T47D (cell line): ENCODE measurements around the gene KLHL29.

Experiments used
- DNase-seq, 2 experiments: peaks; one replicate each; pipeline versions ENCODE4 v3.0.0 to v3.0.0-alpha.2; 2011 to 2012; ENCODE audit warnings: low read depth in 1 of 2, low spot score in 1 of 2
- JUND ChIP-seq: IDR thresholded peaks from 2 replicates; pipeline ENCODE4 v1.6.1; 2012; ENCODE audit warnings: low read depth
- in situ Hi-C: cut with HindIII; loops from 2 replicates; pipeline ENCODE4 v1.10.0; 2016; ENCODE audit warnings: low sequenced_read_pairs, low pct_unique_long_range_greater_than_20kb

The KLHL29 gene

DNA sequence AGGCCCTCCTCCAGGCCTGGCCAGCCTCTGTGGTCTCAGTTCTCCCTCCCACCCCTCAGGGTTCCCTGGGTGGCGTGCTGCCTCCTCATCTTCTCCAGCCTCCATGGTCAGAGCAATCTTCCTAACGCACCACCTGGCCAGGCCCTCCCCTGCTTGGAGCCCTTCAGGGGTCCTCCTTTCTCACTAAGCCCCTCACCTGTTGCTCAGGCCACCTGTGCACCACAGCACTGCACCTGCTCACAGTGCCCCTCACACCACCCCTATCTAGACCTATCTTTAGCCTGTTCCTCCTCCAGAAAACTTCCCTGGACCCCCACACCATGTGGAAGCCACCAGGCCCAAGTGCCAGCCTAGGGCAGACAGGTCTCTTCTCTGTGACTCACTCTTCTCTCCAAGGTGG is 274.8 kb downstream of the KLHL29 start:
- no peak for DNase-seq
- TF ChIP-seq JUND = no peak
- in situ Hi-C loops = no loop called here

DNA sequence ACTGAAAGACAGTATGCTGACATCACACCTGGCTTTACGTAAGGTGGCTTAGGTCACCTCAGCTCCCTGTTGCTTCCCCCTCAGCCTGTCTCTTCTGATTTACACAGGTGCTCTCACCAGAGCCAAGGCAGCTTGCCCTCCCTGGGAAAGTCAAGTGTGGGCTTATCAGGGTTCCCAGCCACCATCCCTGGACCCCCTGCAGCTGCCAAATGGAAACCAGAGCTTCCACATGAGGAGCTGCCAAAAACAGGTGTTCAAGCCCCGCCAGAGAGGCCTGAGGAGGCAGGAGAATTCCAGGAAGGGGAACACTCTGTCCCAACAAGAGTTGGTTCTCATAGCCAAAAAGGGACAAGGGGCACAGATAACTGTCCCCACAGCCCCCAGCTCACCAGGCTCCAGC is 275.3 kb downstream of the KLHL29 start:
- in situ Hi-C loops = no loop called here
- no peak for DNase-seq
- TF ChIP-seq JUND = no peak

DNA sequence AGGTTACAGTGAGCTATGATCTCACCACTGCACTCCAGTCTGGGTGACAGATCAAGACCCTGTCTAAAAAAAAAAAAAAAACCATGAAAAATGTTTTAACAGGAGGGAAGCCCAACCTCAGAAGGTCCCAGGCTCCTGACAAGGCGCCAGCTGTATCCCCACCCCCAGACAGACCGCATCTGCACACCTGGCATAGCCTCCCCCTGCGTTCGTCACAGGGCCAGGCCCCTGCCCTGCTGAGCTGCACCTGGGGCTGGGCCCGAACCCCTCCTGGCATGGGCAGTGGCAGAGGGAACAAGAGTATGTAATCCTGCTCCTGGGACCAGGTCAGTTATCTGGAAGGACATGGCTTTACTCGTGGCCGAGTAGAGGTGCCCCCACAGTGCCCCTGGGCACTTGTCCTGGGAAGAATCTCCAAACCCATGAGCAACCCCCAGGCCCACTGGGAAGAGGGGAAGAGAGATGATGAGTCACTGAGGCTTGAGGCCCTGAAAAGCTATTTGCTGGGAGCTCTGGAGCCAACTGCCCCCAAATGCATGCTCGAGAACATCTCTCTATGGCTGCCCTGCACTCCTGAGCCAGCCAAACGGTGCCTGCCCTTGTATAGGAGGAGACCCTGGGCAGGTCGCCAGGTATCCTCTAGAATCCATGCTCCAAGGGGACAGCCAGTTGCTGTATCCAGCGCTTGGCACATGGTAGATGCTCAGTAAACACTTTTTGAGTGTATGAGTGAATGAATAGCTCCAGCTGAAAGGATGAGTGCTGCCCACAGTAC is 276.5 kb downstream of the KLHL29 start:
- no peak for DNase-seq
- no peak for TF ChIP-seq JUND
- in situ Hi-C loops = no loop called here

DNA sequence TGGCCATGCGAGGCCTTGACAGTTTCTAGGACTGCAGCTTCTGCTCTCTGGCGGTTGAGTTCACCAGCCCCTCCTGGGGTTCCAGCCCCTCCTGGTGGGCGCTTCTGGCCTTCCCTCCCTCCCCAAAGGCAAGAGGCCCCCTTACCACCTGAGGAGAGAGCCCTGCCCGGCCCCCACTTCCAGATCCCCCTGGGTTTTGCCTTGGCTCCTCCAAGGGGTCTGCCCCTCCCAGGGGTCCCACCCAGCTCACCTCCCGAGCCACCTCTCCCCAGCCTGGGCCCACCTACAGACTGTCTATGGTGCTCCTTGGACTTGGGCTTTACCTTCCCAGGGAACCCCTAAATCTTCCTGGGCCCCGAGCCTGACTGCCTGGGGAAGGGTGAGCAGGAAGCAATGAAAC is 277.5 kb downstream of the KLHL29 start:
- DNase-seq = no peak
- TF ChIP-seq JUND = no peak
- in situ Hi-C loops = no loop called here

DNA sequence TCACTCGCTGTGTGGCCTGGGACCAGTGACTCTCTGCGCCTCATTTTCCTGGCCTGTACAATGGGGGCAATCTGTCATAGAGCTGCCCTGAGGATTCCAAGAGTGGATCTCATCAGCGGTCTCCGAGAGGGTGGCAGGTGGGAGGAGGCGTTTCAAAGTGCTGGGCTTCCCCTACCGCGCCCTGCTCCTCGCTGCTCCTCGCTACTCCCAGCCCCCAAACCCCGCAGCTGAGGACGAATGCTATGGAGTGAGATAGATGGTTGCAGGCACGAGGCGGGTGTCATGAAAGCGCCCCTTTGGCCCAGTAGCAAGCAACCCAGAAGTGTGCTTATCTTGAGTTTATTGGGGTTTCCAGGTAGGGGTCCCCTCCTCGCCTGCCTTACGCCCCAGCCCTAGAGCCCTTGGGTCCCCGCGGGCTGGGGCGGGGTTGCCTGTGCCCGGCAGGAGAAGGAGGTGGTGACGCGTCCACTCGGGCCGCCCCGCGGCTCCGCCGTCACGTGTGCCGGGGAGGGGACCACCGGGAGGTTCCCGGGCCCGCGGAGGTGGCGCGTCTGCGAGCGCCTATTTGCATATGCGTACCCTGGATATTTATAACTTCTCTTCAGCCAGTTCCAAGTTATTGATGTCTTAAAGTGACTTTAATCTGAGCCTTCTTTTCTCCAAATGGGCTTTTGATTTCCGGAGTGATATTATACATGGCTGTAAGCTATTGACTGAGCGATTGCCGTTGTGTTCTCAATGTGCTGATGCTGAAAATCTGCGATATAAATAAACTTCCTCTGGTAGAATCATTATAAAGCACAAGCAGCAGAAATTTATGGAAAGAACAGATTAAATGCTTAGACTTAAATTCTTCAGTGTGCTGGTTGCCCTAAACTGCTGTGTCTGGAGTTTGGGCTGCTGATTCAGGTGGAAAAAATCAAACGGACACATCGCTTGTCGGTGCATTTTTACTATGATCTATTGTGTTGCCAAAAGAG is 278.3 kb downstream of the KLHL29 start:
- DNase-seq = no peak
- TF ChIP-seq JUND = no peak
- in situ Hi-C loops = no loop called here

DNA sequence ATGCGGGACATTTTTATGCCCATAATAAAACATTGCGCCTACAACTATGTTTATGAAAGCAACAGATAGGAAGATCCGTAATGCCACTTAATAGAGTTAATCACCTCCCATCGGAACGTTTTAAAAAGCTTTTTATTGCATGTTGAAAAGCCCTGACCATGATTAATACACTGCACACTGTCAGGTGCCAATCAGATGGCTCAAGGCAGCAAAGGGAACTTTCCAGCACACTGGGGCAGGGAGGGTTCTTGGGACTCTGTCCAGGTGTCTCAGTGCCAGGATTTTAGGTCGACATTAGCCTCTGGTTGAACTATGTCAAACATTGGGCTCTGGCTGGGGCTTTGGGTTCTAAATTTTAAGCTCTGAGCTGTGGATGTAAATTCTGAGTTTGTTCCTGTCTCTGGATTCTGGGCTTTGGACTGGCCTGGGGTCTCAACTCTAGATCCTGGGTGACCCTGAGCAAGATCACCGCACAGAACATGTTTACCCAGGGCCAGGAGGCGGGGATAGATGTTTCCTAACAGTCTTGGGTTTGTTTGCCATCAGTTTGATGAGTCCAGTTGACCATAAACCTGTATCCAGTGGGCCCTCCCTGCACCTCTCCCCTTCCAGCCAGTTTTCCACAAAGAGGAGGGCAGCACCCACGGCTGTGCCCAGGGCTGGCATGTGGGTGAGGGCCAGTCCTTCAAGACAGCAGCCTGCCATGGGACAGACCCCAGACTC is 279.2 kb downstream of the KLHL29 start:
- in situ Hi-C loops = no loop called here
- TF ChIP-seq JUND = no peak
- peak in 1 of 2 experiments; percentile 27 for DNase-seq

DNA sequence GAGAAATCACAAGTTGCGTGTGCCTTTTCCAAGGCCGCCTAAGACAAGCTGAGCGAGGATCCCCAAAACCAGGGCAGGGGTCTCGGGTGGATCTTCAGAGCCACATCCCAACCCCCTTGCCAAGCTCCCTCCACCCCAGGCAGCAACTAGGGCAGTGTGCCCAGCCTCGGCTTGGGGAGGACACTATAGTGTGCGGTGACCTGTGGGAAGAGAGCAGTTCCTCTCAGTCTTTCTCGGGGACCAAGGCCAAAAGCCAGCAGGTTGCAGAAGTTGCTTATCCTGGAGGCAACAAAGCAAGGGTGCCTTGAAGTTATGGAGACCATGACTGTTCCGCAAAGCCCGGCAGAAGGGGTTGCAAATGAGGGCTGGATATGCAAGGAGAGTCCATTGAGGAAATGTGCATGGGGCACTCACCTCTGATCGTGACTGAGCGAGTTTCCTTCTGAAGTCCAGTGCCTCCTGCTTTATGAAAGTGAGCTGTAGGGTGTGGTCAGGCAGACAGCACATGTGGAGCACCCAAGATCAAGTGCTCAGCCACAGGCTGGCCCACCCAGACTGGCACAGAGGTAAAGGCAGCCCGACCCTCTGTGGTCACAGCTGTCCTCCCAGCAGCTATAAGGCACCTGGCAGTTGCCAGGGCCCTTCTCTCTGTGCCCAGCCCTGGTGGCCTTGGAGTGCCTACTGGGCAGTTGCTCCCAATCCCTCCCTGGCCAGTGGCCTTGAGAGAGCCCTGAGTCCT is 281.4 kb downstream of the KLHL29 start:
- no peak for TF ChIP-seq JUND
- no peak for DNase-seq
- in situ Hi-C loops = no loop called here

DNA sequence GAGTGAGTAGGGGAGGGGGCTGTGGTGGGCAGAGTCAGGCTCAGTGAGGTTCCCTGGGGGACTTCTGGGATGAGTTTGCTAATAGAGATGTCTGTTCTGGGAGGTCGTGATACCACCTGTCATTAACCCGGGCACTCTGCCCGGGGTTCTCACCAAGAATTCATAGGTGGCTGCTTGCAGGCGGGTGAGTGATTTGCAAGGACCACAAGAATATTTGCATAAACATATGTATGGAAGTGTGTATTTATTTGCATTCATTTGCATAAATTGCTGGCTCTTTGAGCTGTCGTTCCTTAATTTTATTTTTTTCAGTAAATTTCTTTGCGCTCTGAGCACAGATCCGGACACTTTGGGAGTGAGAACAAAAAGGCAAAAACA is 282.0 kb downstream of the KLHL29 start:
- DNase-seq = no peak
- in situ Hi-C loops = no loop called here
- TF ChIP-seq JUND = no peak

DNA sequence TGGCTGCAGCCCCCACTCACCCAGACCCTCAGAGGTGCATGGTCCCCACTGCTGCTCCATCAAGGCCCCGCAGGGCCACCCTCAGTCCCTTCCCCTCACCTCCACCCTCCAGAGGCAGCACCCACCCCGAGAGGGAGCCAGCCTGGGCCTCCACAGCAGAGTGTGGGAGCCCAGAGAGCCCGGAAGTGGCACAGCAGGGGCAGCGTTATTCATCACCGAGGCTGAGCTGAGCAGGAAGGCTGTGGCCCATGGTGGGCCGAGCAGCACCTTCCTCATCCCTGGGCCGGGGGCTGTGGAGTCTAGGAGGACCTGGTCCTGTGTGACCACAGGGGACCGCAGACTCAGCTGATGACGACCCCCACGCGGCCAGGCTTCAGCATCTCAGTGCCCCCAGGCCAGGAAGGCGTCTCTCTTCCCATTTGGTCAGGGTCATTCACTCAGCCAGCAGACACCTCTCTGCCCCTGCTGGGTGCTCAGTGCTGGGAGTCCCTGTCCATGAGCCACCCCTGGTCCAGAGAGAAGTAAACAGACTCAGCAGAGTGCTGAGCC is 283.9 kb downstream of the KLHL29 start:
- no peak for TF ChIP-seq JUND
- in situ Hi-C loops = no loop called here
- no peak for DNase-seq

DNA sequence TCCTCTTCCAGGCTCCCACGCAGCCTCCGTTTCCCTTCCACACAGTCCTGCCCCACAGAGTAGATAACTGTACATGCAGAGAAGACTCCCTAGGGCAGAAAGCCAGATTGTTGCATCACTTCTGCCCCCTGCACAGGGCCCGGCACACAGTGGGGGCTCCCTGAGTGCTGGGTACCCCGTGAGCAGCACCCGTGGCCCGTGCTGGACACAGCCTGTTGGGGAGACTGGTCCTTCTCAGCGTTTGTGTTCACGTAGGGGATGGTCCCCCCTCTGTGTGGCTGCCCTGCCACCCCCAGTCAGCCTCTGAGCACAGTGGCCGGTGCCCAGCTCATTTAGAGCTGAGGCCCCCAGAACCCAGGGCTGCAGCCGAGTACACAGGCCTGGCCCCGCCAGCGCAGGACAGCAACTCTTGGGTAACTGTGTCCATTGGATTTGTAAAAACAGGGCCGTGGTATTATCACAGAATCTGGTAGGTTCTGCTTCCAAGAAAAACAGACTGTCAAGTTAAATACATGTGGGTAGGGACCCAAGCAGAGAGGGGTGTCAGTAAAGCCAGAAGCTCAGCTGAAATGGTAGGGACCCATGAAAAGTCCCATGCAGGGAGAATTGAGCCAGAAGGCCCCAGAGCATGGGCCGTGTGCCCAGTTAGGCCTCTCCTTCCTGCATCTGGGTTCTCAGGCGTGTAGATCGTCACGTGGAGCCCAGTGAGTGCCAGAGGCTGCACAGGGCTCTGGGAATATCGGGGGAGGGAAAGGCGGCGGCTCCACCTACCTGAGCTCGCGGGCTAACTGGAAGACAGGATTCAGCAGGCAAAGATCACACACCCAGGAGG is 284.6 kb downstream of the KLHL29 start:
- in situ Hi-C loops = no loop called here
- TF ChIP-seq JUND = no peak
- DNase-seq = peak in 1 of 2 experiments; percentile 55

DNA sequence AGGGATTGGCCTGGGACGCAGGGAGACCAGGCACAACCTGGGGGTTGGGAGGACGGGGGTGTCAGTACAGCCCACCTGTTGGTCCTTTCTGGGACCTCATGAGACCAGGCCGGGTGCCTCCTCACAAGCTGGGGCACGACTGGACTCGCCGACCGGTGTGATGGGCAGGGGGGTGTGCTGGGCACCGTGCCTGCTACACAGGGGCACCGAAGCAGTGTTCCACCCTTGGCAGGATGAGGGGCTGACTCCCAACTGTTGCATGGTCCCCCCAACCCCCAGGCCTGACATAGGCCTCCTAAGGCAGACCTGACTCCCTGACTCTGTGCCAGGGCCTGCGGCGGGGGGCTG is 285.2 kb downstream of the KLHL29 start:
- DNase-seq = no peak
- in situ Hi-C loops = no loop called here
- no peak for TF ChIP-seq JUND
